IMR-90 (cell line): ENCODE results near the gene WFDC6. TPM values are rescaled to one million over a fixed set of nuclear protein-coding genes. Genes with fewer than 3 reads are reported as not detected.
"Not testable (repeated sequence)": the region's sequence is repeated elsewhere in the genome, so short reads cannot be mapped to it uniquely, and the experiment has no call there.

ENCODE experiments used
- ATAC-seq: fragments of 200-7000 bp; cut with Tn5 transposase; 2 replicates; pipeline ENCODE4 v1.9.1; 2020; ENCODE audit warnings: low read depth, mild to moderate bottlenecking, moderate library complexity
- BruUV-seq: library from RNA; stranded (reverse); fragments of 400-500 nt; replicated peaks from 2 replicates; lab custom pipeline; 2021; lab: Mats Ljungman, UMichigan
- CTCF ChIA-PET: fragments of 300-600 bp; formaldehyde crosslinking; extraction: SDS; loops from one replicate; lab custom pipeline; 2021; ENCODE audit warnings: antibody characterized with exemption; lab: Yijun Ruan, JAX
- POLR2A ChIA-PET: fragments of 300-600 bp; sonication (Branson Sonifier 250); formaldehyde crosslinking; loops from one replicate; lab custom pipeline; 2022; ENCODE audit warnings: antibody characterized with exemption; ENCODE audit not compliant: unreplicated experiment; lab: Charles Lee
- DNase-seq: peaks from one replicate; pipeline ENCODE4 v3.0.0; 2013
- H2AFZ ChIP-seq: replicated peaks from 2 replicates; pipeline ENCODE3; 2013; ENCODE audit warnings: low read length, mild to moderate bottlenecking; ENCODE audit not compliant: poor library complexity
- H2AK5ac ChIP-seq: 2 replicates; pipeline ENCODE4 v1.6.1; 2013; ENCODE audit warnings: low read depth, low read length, inconsistent platforms
- H2AK9ac ChIP-seq: replicated peaks from 2 replicates; pipeline ENCODE3; 2013; ENCODE audit warnings: mild to moderate bottlenecking, low read depth, low read length, moderate library complexity; ENCODE audit not compliant: poor library complexity
- H2BK120ac ChIP-seq: 2 replicates; pipeline ENCODE4 v1.6.1; 2013; ENCODE audit warnings: low read depth, low read length, inconsistent platforms
- H2BK15ac ChIP-seq: 3 replicates; pipeline ENCODE4 v1.6.1; 2013; ENCODE audit warnings: low read depth, low read length, inconsistent platforms
- H2BK20ac ChIP-seq: 2 replicates; pipeline ENCODE4 v1.6.1; 2013; ENCODE audit warnings: low read depth, mild to moderate bottlenecking, inconsistent platforms, low read length, moderate library complexity
- H2BK5ac ChIP-seq: 2 replicates; pipeline ENCODE4 v1.6.1; 2013; ENCODE audit warnings: mild to moderate bottlenecking, low read depth, low read length, inconsistent platforms; ENCODE audit not compliant: poor library complexity, severe bottlenecking
- H3K14ac ChIP-seq: replicated peaks from 2 replicates; pipeline ENCODE4 v1.6.1; 2013; ENCODE audit warnings: low read depth, low read length, inconsistent platforms
- H3K18ac ChIP-seq: 2 replicates; pipeline ENCODE4 v1.6.1; 2013; ENCODE audit warnings: low read depth, low read length, control low read depth
- H3K23ac ChIP-seq: 2 replicates; pipeline ENCODE4 v1.6.1; 2013; ENCODE audit warnings: low read depth, low read length, inconsistent platforms
- H3K27ac ChIP-seq: 2 replicates; pipeline ENCODE4 v1.5.1; 2013; ENCODE audit warnings: mild to moderate bottlenecking, control low read depth, low read length; ENCODE audit not compliant: insufficient read depth
- H3K27me3 ChIP-seq: 2 replicates; pipeline ENCODE4 v1.6.1; 2013; ENCODE audit warnings: low read length; ENCODE audit not compliant: control insufficient read depth, insufficient read depth
- H3K36me3 ChIP-seq: 2 replicates; pipeline ENCODE4 v1.6.1; 2013; ENCODE audit warnings: low read length, mixed read lengths; ENCODE audit not compliant: control insufficient read depth, insufficient read depth
- H3K4ac ChIP-seq: 2 replicates; pipeline ENCODE4 v1.6.1; 2013; ENCODE audit warnings: low read depth, low read length, inconsistent platforms
- H3K4me1 ChIP-seq: 2 replicates; pipeline ENCODE4 v1.6.1; 2013; ENCODE audit warnings: low read length, mixed read lengths; ENCODE audit not compliant: control insufficient read depth, insufficient read depth
- H3K4me2 ChIP-seq: 2 replicates; pipeline ENCODE4 v1.6.1; 2013; ENCODE audit warnings: low read depth, mild to moderate bottlenecking, control low read depth, low read length, moderate library complexity
- H3K4me3 ChIP-seq: 2 replicates; pipeline ENCODE4 v1.5.1; 2013; ENCODE audit warnings: low read depth, mild to moderate bottlenecking, control low read depth, low read length, moderate library complexity; ENCODE audit not compliant: insufficient read depth
- H3K56ac ChIP-seq: 2 replicates; pipeline ENCODE4 v1.6.1; 2013; ENCODE audit warnings: low read length, inconsistent platforms; ENCODE audit not compliant: insufficient read depth; ENCODE audit errors: extremely low read depth
- H3K79me1 ChIP-seq, 2 experiments: 2 replicates each; pipeline ENCODE4 v1.6.1; 2013; ENCODE audit warnings: low read length in 2 of 2, inconsistent platforms in 1 of 2, low read depth in 1 of 2
- H3K9ac ChIP-seq: 2 replicates; pipeline ENCODE4 v1.6.1; 2013; ENCODE audit warnings: low read depth, low read length, control low read depth
- H3K9me1 ChIP-seq: 2 replicates; pipeline ENCODE4 v1.6.1; 2013; ENCODE audit warnings: low read length, inconsistent platforms; ENCODE audit not compliant: insufficient read depth
- H3K9me3 ChIP-seq: 2 replicates; pipeline ENCODE4 v1.6.1; 2013; ENCODE audit warnings: low read length; ENCODE audit not compliant: control insufficient read depth, insufficient read depth
- H4K20me1 ChIP-seq: 2 replicates; pipeline ENCODE4 v1.6.1; 2013; ENCODE audit warnings: low read length, inconsistent platforms; ENCODE audit not compliant: insufficient read depth
- H4K5ac ChIP-seq: 2 replicates; pipeline ENCODE4 v1.6.1; 2013; ENCODE audit warnings: mild to moderate bottlenecking, low read depth, low read length, control low read depth
- H4K8ac ChIP-seq, 2 experiments: 2 replicates each; pipeline ENCODE4 v1.6.1; 2013; ENCODE audit warnings: low read depth in 2 of 2, low read length in 2 of 2, control low read depth in 1 of 2, inconsistent platforms in 1 of 2
- H4K91ac ChIP-seq: 2 replicates; pipeline ENCODE4 v1.6.1; 2013; ENCODE audit warnings: low read depth, low read length, inconsistent platforms; ENCODE audit not compliant: insufficient read depth
- WGBS, 2 experiments: methylation state at CpG; one replicate each; pipeline versions ENCODE4 v1.1.5 to v1.1.7; 2013; ENCODE audit warnings: missing lambda C conversion rate in 2 of 2; ENCODE audit not compliant: insufficient read length in 1 of 2; ENCODE audit errors: extremely low coverage in 2 of 2; 5-methylcytosine and 5-hydroxymethylcytosine counted together
- dilution Hi-C: fragments of 300-500 bp; cut with HindIII; formaldehyde crosslinking; loops from one replicate; pipeline ENCODE4 v1.14.3; 2018; ENCODE audit warnings: low sequenced_read_pairs; ENCODE audit not compliant: unreplicated experiment
- in situ Hi-C: fragments of 300-500 bp; cut with MboI; formaldehyde crosslinking; loops from 3 replicates; pipeline ENCODE4 v1.14.3; 2019; ENCODE audit warnings: low sequenced_read_pairs, inconsistent platforms, mixed read lengths
- intact Hi-C: fragments of 100-400 bp; cut with micrococcal nuclease; formaldehyde crosslinking; loops from 2 replicates; pipeline ENCODE4 v1.10.0; 2022
- polyA plus RNA-seq, 3 experiments: library from polyadenylated mRNA; depleted of rRNA; stranded (reverse); fragments of >200 nt; gene quantifications; 2 replicates each; pipeline ENCODE4 v1.2.3, GENCODE V29; 2012; ENCODE audit warnings: low replicate concordance in 1 of 3
- total RNA-seq: library from RNA; depleted of rRNA; stranded (reverse); fragments of >200 nt; gene quantifications from 2 replicates; pipeline ENCODE4 v1.2.3, GENCODE V29; 2012

WFDC6 gene
- total and polyA plus RNA-seq, 2 of the 4 experiments (the other 2 are of a cell fraction), result not detected

DNA sequence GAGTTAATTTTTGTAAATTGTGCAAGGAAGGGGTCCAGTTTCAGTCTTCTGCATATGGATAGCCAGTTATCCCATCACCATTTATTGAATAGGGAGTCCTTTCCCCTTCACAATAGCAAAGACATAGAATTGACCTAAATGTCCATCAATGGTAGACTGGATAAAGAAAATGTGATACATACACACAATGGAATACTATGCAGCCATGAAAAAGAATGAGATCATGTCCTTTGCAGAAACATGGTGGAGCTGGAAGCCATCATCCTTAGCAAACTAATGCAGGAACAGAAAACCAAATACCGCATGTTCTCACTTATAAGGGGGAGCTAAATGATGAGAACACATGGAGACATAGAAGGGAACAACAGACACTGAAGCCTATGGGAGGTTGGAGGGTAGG, 30.4 kb upstream of the WFDC6 start:
- H2AK9ac ChIP-seq, H3K23ac ChIP-seq, H3K4me3 ChIP-seq, H3K14ac ChIP-seq, H3K56ac ChIP-seq, H2AFZ ChIP-seq, H3K4me1 ChIP-seq, H4K91ac ChIP-seq, H2BK120ac ChIP-seq, ATAC-seq, POLR2A ChIA-PET, H3K9ac ChIP-seq, H2BK15ac ChIP-seq, H3K4ac ChIP-seq, H3K27ac ChIP-seq, H4K5ac ChIP-seq, H3K9me3 ChIP-seq, BruUV-seq, H3K18ac ChIP-seq, DNase-seq, H4K8ac ChIP-seq, H2BK5ac ChIP-seq, H3K36me3 ChIP-seq, H2AK5ac ChIP-seq, intact Hi-C loops, H3K4me2 ChIP-seq, H4K20me1 ChIP-seq, H3K79me1 ChIP-seq, CTCF ChIA-PET, in situ Hi-C loops, H3K9me1 ChIP-seq, H3K27me3 ChIP-seq, dilution Hi-C loops, H2BK20ac ChIP-seq: not testable (repeated sequence)
- WGBS, 2 experiments, result no CpG with 5 or more reads among the region's 1 CpG
